ENCODE results near the gene ZDHHC3. TPM values are rescaled to one million over a fixed set of nuclear protein-coding genes. Genes with fewer than 3 reads are reported as not detected.
A peak's percentile ranks its signal among the peaks of the same experiment; 100 is the strongest.

ZDHHC3 gene
- total RNA-seq, 1 donor from 2014 or later: 41.2 TPM

- Histone ChIP-seq H3K36me3 (no peaks in the 10 kb centered on the region), H3K27ac (no peak overlapping the region), H3K9me3 (ENCODE audit: low read depth) (no peaks in the 10 kb centered on the region), H2AFZ (replicated peaks) (no peak overlapping the region), H3K9ac (no peak overlapping the region), H3K4me1 (no peaks in the 10 kb centered on the region), H3K27me3 (no peaks in the 10 kb centered on the region), H3K4me2 (no peak overlapping the region), H3K4me3 (no peak overlapping the region), H3F3A (ENCODE audit: low read depth) (no peaks in the 10 kb centered on the region), H4K20me1 (ENCODE audit: low read depth) (no peaks in the 10 kb centered on the region), H3K79me2 (ENCODE audit: low read depth) (no peaks in the 10 kb centered on the region)
- no peak overlapping the region for H3K27ac Mint-ChIP-seq
- H3K4me3 Mint-ChIP-seq: no peak overlapping the region
- H3K27me3 Mint-ChIP-seq (ENCODE audit: insufficient read depth, low read depth): no peaks in the 10 kb centered on the region
- peak; percentile 50 for DNase-seq (ENCODE audit: low spot score)
- peaks cover 5% of the 10 kb centered on the region for H3K36me3 Mint-ChIP-seq
- peaks cover 6% of the 10 kb centered on the region for H3K4me1 Mint-ChIP-seq
- no peaks in the 10 kb centered on the region for H3K9me3 Mint-ChIP-seq
- TF ChIP-seq EZH2phosphoT487 (IDR thresholded peaks at IDR 0.05) (no peak), CTCF (IDR thresholded peaks at IDR 0.05) (peak; percentile 43)
These were observed 61.0 kb downstream of the ZDHHC3 start for GRCh38 chr3:44914936-44915335.

- H3F3A ChIP-seq (ENCODE audit: low read depth): no peaks in the 10 kb centered on the region
- Mint-ChIP-seq H3K27ac (peak overlapping the region; percentile 25), H3K9me3 (peaks cover 2% of the 10 kb centered on the region), H3K27me3 (ENCODE audit: insufficient read depth, low read depth) (no peaks in the 10 kb centered on the region), H3K36me3 (peaks cover 5% of the 10 kb centered on the region), H3K4me3 (no peak overlapping the region), H3K4me1 (peaks cover 6% of the 10 kb centered on the region)
- no peaks in the 10 kb centered on the region for H3K9me3 ChIP-seq (ENCODE audit: low read depth)
- H3K9ac ChIP-seq: no peak overlapping the region
- H3K27me3 ChIP-seq: no peaks in the 10 kb centered on the region
- no peaks in the 10 kb centered on the region for H3K4me1 ChIP-seq
- peak; percentile 87 for DNase-seq (ENCODE audit: low spot score)
- no peak overlapping the region for H2AFZ ChIP-seq (replicated peaks)
- no peaks in the 10 kb centered on the region for H3K79me2 ChIP-seq (ENCODE audit: low read depth)
- no peak overlapping the region for H3K4me2 ChIP-seq
- H3K36me3 ChIP-seq: no peaks in the 10 kb centered on the region
- no peak overlapping the region for H3K27ac ChIP-seq
- H4K20me1 ChIP-seq (ENCODE audit: low read depth): no peaks in the 10 kb centered on the region
- TF ChIP-seq EZH2phosphoT487 (IDR thresholded peaks at IDR 0.05) (no peak), CTCF (IDR thresholded peaks at IDR 0.05) (peak; percentile 80), EZH2 (IDR thresholded peaks at IDR 0.05) (no peak)
- H3K4me3 ChIP-seq: no peak overlapping the region
These were observed 62.0 kb downstream of the ZDHHC3 start for GRCh38 chr3:44913868-44914468.

- H2AFZ ChIP-seq (replicated peaks): no peak overlapping the region
- Mint-ChIP-seq H3K36me3 (no peaks in the 10 kb centered on the region), H3K4me1 (peaks cover 10% of the 10 kb centered on the region), H3K4me3 (no peak overlapping the region), H3K27me3 (ENCODE audit: insufficient read depth, low read depth) (peaks cover 2% of the 10 kb centered on the region), H3K9me3 (peaks cover 2% of the 10 kb centered on the region), H3K27ac (no peak overlapping the region)
- no peak for DNase-seq (ENCODE audit: low spot score)
- H3K4me3 ChIP-seq: no peak overlapping the region
- no peaks in the 10 kb centered on the region for H3F3A ChIP-seq (ENCODE audit: low read depth)
- no peaks in the 10 kb centered on the region for H3K36me3 ChIP-seq
- H3K4me2 ChIP-seq: no peak overlapping the region
- H3K27me3 ChIP-seq: no peaks in the 10 kb centered on the region
- TF ChIP-seq EZH2phosphoT487 (IDR thresholded peaks at IDR 0.05): no peak
- TF ChIP-seq EZH2 (IDR thresholded peaks at IDR 0.05): no peak
- TF ChIP-seq CTCF (IDR thresholded peaks at IDR 0.05): no peak
- H3K9me3 ChIP-seq (ENCODE audit: low read depth): no peaks in the 10 kb centered on the region
- no peak overlapping the region for H3K9ac ChIP-seq
- no peak overlapping the region for H3K27ac ChIP-seq
- H3K79me2 ChIP-seq (ENCODE audit: low read depth): no peaks in the 10 kb centered on the region
- H3K4me1 ChIP-seq: no peaks in the 10 kb centered on the region
- H4K20me1 ChIP-seq (ENCODE audit: low read depth): no peaks in the 10 kb centered on the region
These were observed 65.3 kb downstream of the ZDHHC3 start for GRCh38 chr3:44910693-44911092.

All from neural progenitor cell (in vitro differentiated cells).